ENCODE results near the gene CAMK1D. TPM values are rescaled to one million over a fixed set of nuclear protein-coding genes. Genes with fewer than 3 reads are reported as not detected.
"Not testable (repeated sequence)": the region's sequence is repeated elsewhere in the genome, so short reads cannot be mapped to it uniquely, and the experiment has no call there.

CAMK1D gene
- total RNA-seq, 3 donors from 2014 or later (not counting 1 experiment from before 2014, with no cell fraction given): 44.2 to 56.4 (median 49.7) TPM

- H3K4me3 Mint-ChIP-seq: peak overlapping the region; percentile 62
- H3K36me3 Mint-ChIP-seq: no peaks in the 10 kb centered on the region
- H3K4me1 ChIP-seq (ENCODE audit: control insufficient read depth, insufficient read depth, low read length): peaks cover 18% of the 10 kb centered on the region
- no peak for TF ChIP-seq CTCF (IDR thresholded peaks at IDR 0.05)
- DNase-seq: no peak
- no peak for ATAC-seq
- peak overlapping the region in 1 of 2 donors; percentile 33 for H3K27ac Mint-ChIP-seq
- no peak overlapping the region for H3K4me3 ChIP-seq (ENCODE audit: low read length)
- H3K36me3 ChIP-seq (ENCODE audit: control insufficient read depth, insufficient read depth, low read length): no peaks in the 10 kb centered on the region
- H3K9me3 ChIP-seq (ENCODE audit: control insufficient read depth, insufficient read depth, low read length): no peaks in the 10 kb centered on the region
- no peak overlapping the region for H3K27ac ChIP-seq (ENCODE audit: low read length)
- H3K27me3 Mint-ChIP-seq (ENCODE audit: low read depth in 2 of 2): no peaks in the 10 kb centered on the region
- WGBS (ENCODE audit: insufficient coverage): 100% methylated on average over 1 of the region's 2 CpGs
- H3K9me3 Mint-ChIP-seq: no peaks in the 10 kb centered on the region
- intact Hi-C loops (cut with micrococcal nuclease): loop anchor here (10.0 kb wide), 1 partner anchor 163 kb away; no protein-coding TSS in a partner anchor
- no peaks in the 10 kb centered on the region for H3K27me3 ChIP-seq (ENCODE audit: control insufficient read depth, insufficient read depth, low read length)
- peaks cover 54 to 56% of the 10 kb centered on the region in 2 donors for H3K4me1 Mint-ChIP-seq
Observed at GRCh38 chr10:12351889-12352288, 2.5 kb downstream of the CAMK1D start.

- Histone ChIP-seq H3K4me1 (ENCODE audit: control insufficient read depth, insufficient read depth, low read length) (peaks cover 12% of the 10 kb centered on the region), H3K9me3 (ENCODE audit: control insufficient read depth, insufficient read depth, low read length) (no peaks in the 10 kb centered on the region), H3K27ac (ENCODE audit: low read length) (no peak overlapping the region), H3K4me3 (ENCODE audit: low read length) (no peak overlapping the region), H3K27me3 (ENCODE audit: control insufficient read depth, insufficient read depth, low read length) (no peaks in the 10 kb centered on the region), H3K36me3 (ENCODE audit: control insufficient read depth, insufficient read depth, low read length) (no peaks in the 10 kb centered on the region)
- intact Hi-C loops (cut with micrococcal nuclease): loop anchor here (10.0 kb wide), 1 partner anchor 161 kb away; no protein-coding TSS in a partner anchor
- Mint-ChIP-seq H3K27ac (peak overlapping the region in 1 of 2 donors; percentile 7), H3K9me3 (no peaks in the 10 kb centered on the region), H3K36me3 (no peaks in the 10 kb centered on the region), H3K4me3 (no peak overlapping the region), H3K27me3 (ENCODE audit: low read depth in 2 of 2) (no peaks in the 10 kb centered on the region), H3K4me1 (peaks cover 50 to 51% of the 10 kb centered on the region in 2 donors)
- 90% methylated on average over 9 of the region's 12 CpGs for WGBS (ENCODE audit: insufficient coverage)
- DNase-seq (no peak), ATAC-seq (no peak)
- no peak for TF ChIP-seq CTCF (IDR thresholded peaks at IDR 0.05)
Observed at GRCh38 chr10:12353399-12354242, 4.3 kb downstream of the CAMK1D start.

- intact Hi-C loops (cut with micrococcal nuclease): loop anchor here (10.0 kb wide), 1 partner anchor 160 kb away; no protein-coding TSS in a partner anchor
Observed at GRCh38 chr10:12354696-12355095, 5.3 kb downstream of the CAMK1D start.

GRCh38 chr10:12355384-12355783, 6.0 kb downstream of the CAMK1D start:
- H3K27ac Mint-ChIP-seq: peak overlapping the region in 1 of 2 donors; percentile 2
- no peak overlapping the region for H3K27ac ChIP-seq (ENCODE audit: low read length)
- TF ChIP-seq CTCF (IDR thresholded peaks at IDR 0.05): no peak
- DNase-seq (no peak), ATAC-seq (no peak)
- peak overlapping the region; percentile 7 for H3K4me3 Mint-ChIP-seq
- H3K27me3 ChIP-seq (ENCODE audit: control insufficient read depth, insufficient read depth, low read length): no peaks in the 10 kb centered on the region
- no peaks in the 10 kb centered on the region for H3K9me3 Mint-ChIP-seq
- 88% methylated on average over 12 of the region's 12 CpGs for WGBS (ENCODE audit: insufficient coverage)
- H3K36me3 Mint-ChIP-seq: no peaks in the 10 kb centered on the region
- H3K27me3 Mint-ChIP-seq (ENCODE audit: low read depth in 2 of 2): no peaks in the 10 kb centered on the region
- H3K9me3 ChIP-seq (ENCODE audit: control insufficient read depth, insufficient read depth, low read length): no peaks in the 10 kb centered on the region
- no peak overlapping the region for H3K4me3 ChIP-seq (ENCODE audit: low read length)
- H3K4me1 Mint-ChIP-seq: peaks cover 60 to 64% of the 10 kb centered on the region in 2 donors
- no peaks in the 10 kb centered on the region for H3K36me3 ChIP-seq (ENCODE audit: control insufficient read depth, insufficient read depth, low read length)
- peaks cover 23% of the 10 kb centered on the region for H3K4me1 ChIP-seq (ENCODE audit: control insufficient read depth, insufficient read depth, low read length)
- intact Hi-C loops (cut with micrococcal nuclease): loop anchor here (10.0 kb wide), 1 partner anchor 159 kb away; no protein-coding TSS in a partner anchor

More at GRCh38 chr10:12354696-12355095, 5.3 kb downstream of the CAMK1D start:
- H3K27ac Mint-ChIP-seq; H3K9me3 ChIP-seq (ENCODE audit: control insufficient read depth, insufficient read depth, low read length); DNase-seq; H3K9me3 Mint-ChIP-seq; H3K4me3 Mint-ChIP-seq; H3K4me3 ChIP-seq (ENCODE audit: low read length); H3K36me3 Mint-ChIP-seq; H3K27me3 Mint-ChIP-seq (ENCODE audit: low read depth in 2 of 2); H3K27ac ChIP-seq (ENCODE audit: low read length); ATAC-seq; H3K27me3 ChIP-seq (ENCODE audit: control insufficient read depth, insufficient read depth, low read length); H3K36me3 ChIP-seq (ENCODE audit: control insufficient read depth, insufficient read depth, low read length): not testable (repeated sequence)
- H3K4me1 ChIP-seq (ENCODE audit: control insufficient read depth, insufficient read depth, low read length): peaks cover 21% of the 10 kb centered on the region
- 83% methylated on average over 7 of the region's 7 CpGs for WGBS (ENCODE audit: insufficient coverage)
- H3K4me1 Mint-ChIP-seq: peaks cover 57 to 61% of the 10 kb centered on the region in 2 donors
